PC-3 (cell line): ENCODE data around the gene COPZ1.

Experiments
- CTCF ChIP-seq: fragments of 300-600 bp; sonication (generic); conservative IDR thresholded peaks from 2 replicates; pipeline ENCODE4 v1.5.1; 2017; ENCODE audit warnings: antibody characterized with exemption, low read depth, mild to moderate bottlenecking, low read length
- EZH2 ChIP-seq: fragments of 300-600 bp; sonication (generic); IDR thresholded peaks from one replicate; pipeline ENCODE4 v1.6.1; 2017; ENCODE audit warnings: antibody characterized with exemption, mild to moderate bottlenecking, low read length; ENCODE audit not compliant: unreplicated experiment
- EZH2phosphoT487 ChIP-seq: fragments of 300-600 bp; sonication (generic); IDR thresholded peaks from 2 replicates; pipeline ENCODE4 v1.6.1; 2018; ENCODE audit warnings: mild to moderate bottlenecking, antibody characterized with exemption, low read length, borderline replicate concordance

DNA sequence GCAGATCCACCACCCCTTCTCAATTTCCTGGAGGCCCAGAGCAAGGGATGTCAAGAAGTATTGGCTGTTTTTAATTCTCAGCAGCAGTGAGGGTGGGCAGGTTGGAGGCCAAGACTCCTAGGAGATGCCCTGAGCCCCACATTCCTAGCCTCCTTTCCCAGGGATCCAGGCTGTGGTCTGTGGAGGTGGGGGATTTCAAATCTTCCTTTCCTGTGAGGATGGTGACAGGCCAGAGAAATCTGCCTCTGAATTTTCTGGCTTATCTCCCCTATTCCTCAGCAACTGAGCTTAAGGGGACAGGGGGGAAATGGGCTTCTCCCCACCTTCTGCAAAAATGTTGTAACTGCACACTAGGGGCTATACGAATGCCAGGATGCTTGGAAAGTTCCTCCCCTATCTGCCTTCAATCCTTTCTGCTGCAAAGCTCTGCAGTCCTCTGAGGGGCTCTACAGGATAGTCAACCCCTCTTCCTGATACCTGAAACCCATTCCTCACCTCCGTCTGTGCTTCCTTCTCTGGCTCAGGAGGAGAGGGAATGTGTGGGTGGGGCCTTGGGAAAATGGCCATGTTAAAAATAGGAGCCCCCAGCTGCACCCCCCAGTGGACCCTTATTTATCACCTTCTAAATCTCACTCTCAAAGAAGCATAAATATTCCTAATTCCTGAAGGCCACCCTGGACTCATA lies 32.7 kb downstream of the COPZ1 start:
- TF ChIP-seq CTCF = no peak
- no peak for TF ChIP-seq EZH2phosphoT487
- no peak for TF ChIP-seq EZH2
